ENCODE results near the gene VAMP1. TPM values are rescaled to one million over a fixed set of nuclear protein-coding genes. Genes with fewer than 3 reads are reported as not detected.

VAMP1 gene
- total and polyA plus RNA-seq, 2 of the 4 experiments (the other 2 are of a cell fraction) = 7.2 to 21.9 TPM

DNA sequence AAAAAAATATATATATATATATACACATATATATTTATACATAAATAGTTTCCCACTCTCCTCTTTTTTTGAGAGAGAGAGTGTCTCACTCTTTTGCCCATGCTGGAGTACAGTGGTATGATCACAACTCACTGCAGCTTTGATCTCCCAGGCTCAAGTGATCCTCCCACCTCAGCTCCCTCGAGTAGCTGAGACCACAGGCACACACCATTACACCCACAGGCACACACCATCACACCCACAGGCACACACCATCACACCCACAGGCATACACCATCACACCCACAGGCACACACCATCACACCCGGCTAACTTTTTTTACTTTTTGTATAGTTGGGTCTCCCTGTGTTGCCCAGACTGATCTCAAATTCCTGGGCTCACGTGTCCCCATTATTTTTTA is 49.7 kb upstream of the VAMP1 start:
- Histone ChIP-seq H3K56ac (ENCODE audit: extremely low read depth, insufficient read depth, low read length) (no peak overlapping the region), H3K23ac (ENCODE audit: low read depth, low read length) (no peak overlapping the region), H4K91ac (ENCODE audit: insufficient read depth, low read depth, low read length) (no peak overlapping the region), H3K9me3 (ENCODE audit: control insufficient read depth, insufficient read depth, low read length) (no peaks in the 10 kb centered on the region), H3K27me3 (ENCODE audit: control insufficient read depth, insufficient read depth, low read length) (no peaks in the 10 kb centered on the region), H3K14ac (replicated peaks; ENCODE audit: low read depth, low read length) (no peak overlapping the region), H3K79me1 (ENCODE audit: low read depth in 1 of 2, low read length in 2 of 2) (peaks cover 15 to 18% of the 10 kb centered on the region in 2 experiments), H2BK5ac (ENCODE audit: low read depth, low read length, poor library complexity, severe bottlenecking) (no peak overlapping the region), H2BK20ac (ENCODE audit: low read depth, low read length) (no peak overlapping the region), H3K27ac (ENCODE audit: insufficient read depth, low read length) (no peak overlapping the region), H2AK9ac (replicated peaks; ENCODE audit: low read depth, low read length, poor library complexity) (peak overlapping the region; percentile 55), H4K5ac (ENCODE audit: low read depth, low read length) (no peak overlapping the region), H3K4ac (ENCODE audit: low read depth, low read length) (no peak overlapping the region), H2AK5ac (ENCODE audit: low read depth, low read length) (no peak overlapping the region), H3K4me1 (ENCODE audit: control insufficient read depth, insufficient read depth, low read length) (no peaks in the 10 kb centered on the region), H3K18ac (ENCODE audit: low read depth, low read length) (no peak overlapping the region), H3K4me3 (ENCODE audit: insufficient read depth, low read depth, low read length) (no peak overlapping the region), H3K36me3 (ENCODE audit: control insufficient read depth, insufficient read depth, low read length) (peaks cover 57% of the 10 kb centered on the region), H2AFZ (replicated peaks; ENCODE audit: low read length, poor library complexity) (no peak overlapping the region), H4K20me1 (ENCODE audit: insufficient read depth, low read length) (no peaks in the 10 kb centered on the region), H3K9me1 (ENCODE audit: insufficient read depth, low read length) (no peaks in the 10 kb centered on the region), H4K8ac (ENCODE audit: low read depth in 2 of 2, low read length in 2 of 2) (no peak overlapping the region), H3K9ac (ENCODE audit: low read depth, low read length) (no peak overlapping the region), H2BK120ac (ENCODE audit: low read depth, low read length) (no peak overlapping the region), H3K4me2 (ENCODE audit: low read depth, low read length) (no peak overlapping the region), H2BK15ac (ENCODE audit: low read depth, low read length) (no peak overlapping the region)
- no TSS peak for BruUV-seq (replicated peaks)
- no peak for DNase-seq
- dilution Hi-C loops (cut with HindIII; ENCODE audit: low sequenced_read_pairs, unreplicated experiment) (no loop called here), in situ Hi-C loops (cut with MboI; ENCODE audit: low sequenced_read_pairs) (no loop called here), intact Hi-C loops (cut with micrococcal nuclease) (no loop called here)
- TF ChIP-seq, protein P1, sequence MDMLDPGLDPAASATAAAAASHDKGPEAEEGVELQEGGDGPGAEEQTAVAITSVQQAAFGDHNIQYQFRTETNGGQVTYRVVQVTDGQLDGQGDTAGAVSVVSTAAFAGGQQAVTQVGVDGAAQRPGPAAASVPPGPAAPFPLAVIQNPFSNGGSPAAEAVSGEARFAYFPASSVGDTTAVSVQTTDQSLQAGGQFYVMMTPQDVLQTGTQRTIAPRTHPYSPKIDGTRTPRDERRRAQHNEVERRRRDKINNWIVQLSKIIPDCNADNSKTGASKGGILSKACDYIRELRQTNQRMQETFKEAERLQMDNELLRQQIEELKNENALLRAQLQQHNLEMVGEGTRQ (IDR thresholded peaks at IDR 0.05; ENCODE audit: low read depth, low read length) = no peak
- TF ChIP-seq CEBPB (IDR thresholded peaks at IDR 0.05; ENCODE audit: low read depth, low read length) (no peak), MAFK (IDR thresholded peaks at IDR 0.05; ENCODE audit: low read depth, low read length) (no peak), SMC3 (IDR thresholded peaks at IDR 0.05; ENCODE audit: low read depth, low read length) (no peak), RCOR1 (IDR thresholded peaks at IDR 0.05; ENCODE audit: insufficient replicate concordance, low read length) (no peak), RAD21 (IDR thresholded peaks at IDR 0.05; ENCODE audit: low read length) (no peak), RFX5 (IDR thresholded peaks at IDR 0.05; ENCODE audit: low read depth, low read length) (no peak), POLR2A (IDR thresholded peaks at IDR 0.05; ENCODE audit: low read depth, low read length) (no peak), CHD1 (IDR thresholded peaks at IDR 0.05; ENCODE audit: low read depth, low read length) (no peak), NFE2L2 (IDR thresholded peaks at IDR 0.05; ENCODE audit: low read depth, low read length) (no peak), MXI1 (IDR thresholded peaks at IDR 0.05; ENCODE audit: borderline replicate concordance, low read depth, low read length) (no peak)
- TF ChIP-seq, protein P2, sequence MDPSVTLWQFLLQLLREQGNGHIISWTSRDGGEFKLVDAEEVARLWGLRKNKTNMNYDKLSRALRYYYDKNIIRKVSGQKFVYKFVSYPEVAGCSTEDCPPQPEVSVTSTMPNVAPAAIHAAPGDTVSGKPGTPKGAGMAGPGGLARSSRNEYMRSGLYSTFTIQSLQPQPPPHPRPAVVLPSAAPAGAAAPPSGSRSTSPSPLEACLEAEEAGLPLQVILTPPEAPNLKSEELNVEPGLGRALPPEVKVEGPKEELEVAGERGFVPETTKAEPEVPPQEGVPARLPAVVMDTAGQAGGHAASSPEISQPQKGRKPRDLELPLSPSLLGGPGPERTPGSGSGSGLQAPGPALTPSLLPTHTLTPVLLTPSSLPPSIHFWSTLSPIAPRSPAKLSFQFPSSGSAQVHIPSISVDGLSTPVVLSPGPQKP (IDR thresholded peaks at IDR 0.05; ENCODE audit: borderline replicate concordance, low read depth, low read length) = no peak
- POLR2A ChIA-PET (ENCODE audit: unreplicated experiment) = interaction anchor here (0.6 kb wide), 1 partner anchor 15 kb away, joined by 3 read pairs; no protein-coding TSS in a partner anchor
- no peak for ATAC-seq (ENCODE audit: low read depth)
- CTCF ChIA-PET = interaction anchor here (0.7 kb wide), 1 partner anchor 13 kb away, joined by 3 read pairs; no protein-coding TSS in a partner anchor
- WGBS, 2 experiments (ENCODE audit: extremely low coverage in 2 of 2, insufficient read length in 1 of 2) = no CpG with 5 or more reads among the region's 3 CpGs
